Smooth muscle cell (in vitro differentiated cells): ENCODE results near the gene A1CF. TPM values are rescaled to one million over a fixed set of nuclear protein-coding genes. Genes with fewer than 3 reads are reported as not detected.
"Not testable (repeated sequence)": the region's sequence is repeated elsewhere in the genome, so short reads cannot be mapped to it uniquely, and the experiment has no call there.

Experiments used
- DNase-seq: peaks from one replicate; lab custom pipeline; 2025; ENCODE audit not compliant: unreplicated experiment; lab: John Stamatoyannopoulos, UW
- H2AFZ ChIP-seq: fragments of 200-600 bp; sonication (generic); 2 replicates; pipeline ENCODE4 v1.6.0; 2016; ENCODE audit warnings: antibody characterized with exemption, low read depth, mild to moderate bottlenecking
- H3F3A ChIP-seq: fragments of 200-600 bp; sonication (generic); 2 replicates; pipeline ENCODE4 v1.6.0; 2017; ENCODE audit warnings: antibody characterized with exemption, low read depth
- H3K27ac ChIP-seq: fragments of 200-600 bp; sonication (generic); 2 replicates; pipeline ENCODE4 v1.5.1; 2016; ENCODE audit warnings: low read depth, mild to moderate bottlenecking
- H3K27me3 ChIP-seq: fragments of 200-600 bp; sonication (generic); 2 replicates; pipeline ENCODE4 v1.6.1; 2016; ENCODE audit warnings: low read depth, mild to moderate bottlenecking
- H3K36me3 ChIP-seq: fragments of 200-600 bp; sonication (generic); 2 replicates; pipeline ENCODE4 v1.5.1; 2016; ENCODE audit warnings: low read depth
- H3K4me1 ChIP-seq: fragments of 200-600 bp; sonication (generic); 2 replicates; pipeline ENCODE4 v1.5.1; 2016; ENCODE audit warnings: low read depth
- H3K4me2 ChIP-seq: fragments of 200-600 bp; sonication (generic); 2 replicates; pipeline ENCODE4 v1.6.0; 2016; ENCODE audit warnings: mild to moderate bottlenecking
- H3K4me3 ChIP-seq: fragments of 200-600 bp; sonication (generic); 2 replicates; pipeline ENCODE4 v1.5.1; 2016; ENCODE audit warnings: mild to moderate bottlenecking
- H3K79me2 ChIP-seq: fragments of 200-600 bp; sonication (generic); 2 replicates; pipeline ENCODE4 v1.6.0; 2016; ENCODE audit warnings: low read depth, mild to moderate bottlenecking
- H3K9ac ChIP-seq: fragments of 200-600 bp; sonication (generic); 2 replicates; pipeline ENCODE4 v1.6.0; 2016; ENCODE audit warnings: low read depth
- H3K9me3 ChIP-seq: fragments of 200-600 bp; sonication (generic); replicated peaks from 2 replicates; pipeline ENCODE4 v1.5.1; 2016; ENCODE audit warnings: low read depth
- H4K20me1 ChIP-seq: fragments of 200-600 bp; sonication (generic); 2 replicates; pipeline ENCODE4 v1.6.0; 2016; ENCODE audit warnings: low read depth
- WGBS: methylation state at CpG from one replicate; pipeline ENCODE4 v1.1.7; 2016; ENCODE audit warnings: low lambda C conversion rate; 5-methylcytosine and 5-hydroxymethylcytosine counted together
- polyA plus RNA-seq: library from polyadenylated mRNA; unstranded; fragments of >200 nt; fragmentation: Nextera tagmentation; extraction: Ambion mirVana; gene quantifications from 2 replicates; pipeline ENCODE4 v1.2.1, GENCODE V29; 2016
- total RNA-seq: library from RNA; depleted of rRNA; stranded (reverse); fragments of >200 nt; gene quantifications from 2 replicates; pipeline ENCODE4 v1.2.3, GENCODE V29; 2014
- TF ChIP-seq, protein P1 (sequence below): fragments of 200-600 bp; sonication (generic); IDR thresholded peaks from 2 replicates; pipeline ENCODE4 v1.5.1; 2017; ENCODE audit warnings: borderline replicate concordance, mild to moderate bottlenecking, antibody characterized with exemption; ENCODE audit not compliant: insufficient read depth, poor library complexity, severe bottlenecking

The A1CF gene
- total and polyA plus RNA-seq, 2 experiments from 2014 or later = not detected

GRCh38 chr10:50883629-50884028 lies 1.8 kb downstream of the A1CF start:
- H3K4me2 ChIP-seq = no peak overlapping the region
- H3K79me2 ChIP-seq = no peaks in the 10 kb centered on the region
- H3K4me3 ChIP-seq = peak overlapping the region; percentile 41
- H3K9ac ChIP-seq = no peak overlapping the region
- H3K27me3 ChIP-seq = no peaks in the 10 kb centered on the region
- no peak overlapping the region for H3K27ac ChIP-seq
- no peaks in the 10 kb centered on the region for H3K36me3 ChIP-seq
- no peaks in the 10 kb centered on the region for H3K9me3 ChIP-seq
- no peaks in the 10 kb centered on the region for H3K4me1 ChIP-seq
- no peaks in the 10 kb centered on the region for H4K20me1 ChIP-seq
- 75% methylated on average over 5 of the region's 5 CpGs for WGBS
- H3F3A ChIP-seq = no peaks in the 10 kb centered on the region
- DNase-seq = no peak
- no peak overlapping the region for H2AFZ ChIP-seq
- TF ChIP-seq, protein P1, sequence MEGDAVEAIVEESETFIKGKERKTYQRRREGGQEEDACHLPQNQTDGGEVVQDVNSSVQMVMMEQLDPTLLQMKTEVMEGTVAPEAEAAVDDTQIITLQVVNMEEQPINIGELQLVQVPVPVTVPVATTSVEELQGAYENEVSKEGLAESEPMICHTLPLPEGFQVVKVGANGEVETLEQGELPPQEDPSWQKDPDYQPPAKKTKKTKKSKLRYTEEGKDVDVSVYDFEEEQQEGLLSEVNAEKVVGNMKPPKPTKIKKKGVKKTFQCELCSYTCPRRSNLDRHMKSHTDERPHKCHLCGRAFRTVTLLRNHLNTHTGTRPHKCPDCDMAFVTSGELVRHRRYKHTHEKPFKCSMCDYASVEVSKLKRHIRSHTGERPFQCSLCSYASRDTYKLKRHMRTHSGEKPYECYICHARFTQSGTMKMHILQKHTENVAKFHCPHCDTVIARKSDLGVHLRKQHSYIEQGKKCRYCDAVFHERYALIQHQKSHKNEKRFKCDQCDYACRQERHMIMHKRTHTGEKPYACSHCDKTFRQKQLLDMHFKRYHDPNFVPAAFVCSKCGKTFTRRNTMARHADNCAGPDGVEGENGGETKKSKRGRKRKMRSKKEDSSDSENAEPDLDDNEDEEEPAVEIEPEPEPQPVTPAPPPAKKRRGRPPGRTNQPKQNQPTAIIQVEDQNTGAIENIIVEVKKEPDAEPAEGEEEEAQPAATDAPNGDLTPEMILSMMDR = no peak

DNA sequence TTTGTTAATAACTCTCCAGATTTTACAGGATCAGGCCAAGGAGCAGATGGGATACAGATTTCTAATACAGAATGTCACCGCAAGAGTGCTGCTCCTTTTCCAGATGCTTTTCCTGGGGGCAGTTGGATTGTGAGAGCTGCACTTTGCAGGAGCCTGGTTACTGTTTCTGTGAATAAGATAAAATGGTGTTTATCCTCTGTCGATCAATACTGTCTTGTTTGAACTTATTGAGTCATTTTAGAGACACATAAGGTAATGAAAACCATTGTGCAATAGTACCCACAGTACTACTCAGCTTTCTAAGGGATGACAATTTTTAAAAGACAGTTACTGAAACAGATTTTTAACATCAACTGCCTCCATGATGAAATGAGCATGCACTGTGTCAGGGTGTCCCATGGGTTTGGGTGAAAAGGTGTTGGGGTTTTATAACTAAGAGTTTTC lies 2.9 kb downstream of the A1CF start:
- Histone ChIP-seq H3K4me3 (peak overlapping the region; percentile 41), H3K36me3 (no peaks in the 10 kb centered on the region), H3K9ac (no peak overlapping the region), H3K27me3 (no peaks in the 10 kb centered on the region), H2AFZ (no peak overlapping the region), H3K4me2 (no peak overlapping the region), H3K79me2 (no peaks in the 10 kb centered on the region), H4K20me1 (no peaks in the 10 kb centered on the region), H3F3A (no peaks in the 10 kb centered on the region), H3K27ac (no peak overlapping the region), H3K4me1 (no peaks in the 10 kb centered on the region), H3K9me3 (no peaks in the 10 kb centered on the region)
- WGBS = 47% methylated on average over 2 of the region's 2 CpGs
- DNase-seq = no peak
- TF ChIP-seq, protein P1 = no peak

GRCh38 chr10:50881046-50881445 lies 4.4 kb downstream of the A1CF start:
- not testable (repeated sequence) for H3K27me3 ChIP-seq, DNase-seq, H3K4me3 ChIP-seq, H3K4me2 ChIP-seq, H4K20me1 ChIP-seq, H3K79me2 ChIP-seq, H3K4me1 ChIP-seq, H3K36me3 ChIP-seq, H3K9ac ChIP-seq, H3K9me3 ChIP-seq, H2AFZ ChIP-seq, H3K27ac ChIP-seq, H3F3A ChIP-seq
- WGBS = 93% methylated on average over 10 of the region's 10 CpGs

DNA sequence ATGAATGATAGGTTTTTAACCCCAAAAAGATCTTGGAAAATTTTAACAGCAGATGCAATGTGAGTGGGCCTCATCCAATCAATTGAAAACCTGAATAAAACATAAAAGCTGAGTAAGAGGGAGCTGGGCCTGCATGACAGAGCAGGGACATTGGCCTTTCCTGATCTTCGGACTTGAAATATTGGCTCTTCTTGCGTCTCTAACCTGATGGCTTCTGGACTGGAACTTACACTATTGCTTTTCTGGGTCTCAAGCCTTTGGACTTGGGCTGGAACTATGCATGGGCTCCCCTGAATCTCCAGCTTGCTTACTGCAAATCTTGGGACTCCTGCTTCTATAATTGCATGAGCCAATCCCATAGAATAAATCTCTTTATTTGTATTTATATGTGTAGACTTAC lies 9.0 kb downstream of the A1CF start:
- H3K4me1 ChIP-seq = no peaks in the 10 kb centered on the region
- H4K20me1 ChIP-seq = no peaks in the 10 kb centered on the region
- H3K9ac ChIP-seq = no peak overlapping the region
- no peaks in the 10 kb centered on the region for H3K36me3 ChIP-seq
- H2AFZ ChIP-seq = no peak overlapping the region
- no peak overlapping the region for H3K4me2 ChIP-seq
- H3K9me3 ChIP-seq = no peaks in the 10 kb centered on the region
- H3K27ac ChIP-seq = no peak overlapping the region
- no peaks in the 10 kb centered on the region for H3K27me3 ChIP-seq
- no peaks in the 10 kb centered on the region for H3F3A ChIP-seq
- TF ChIP-seq, protein P1 = no peak
- H3K4me3 ChIP-seq = no peak overlapping the region
- no peak for DNase-seq
- no peaks in the 10 kb centered on the region for H3K79me2 ChIP-seq
- WGBS = 94% methylated on average over 2 of the region's 2 CpGs
